Gastroesophageal sphincter (tissue), 4 donors: Measurements from ENCODE around the gene ZSWIM7. TPM values are rescaled to one million over a fixed set of nuclear protein-coding genes. Genes with fewer than 3 reads are reported as not detected.
"Not testable (repeated sequence)": the region's sequence is repeated elsewhere in the genome, so short reads cannot be mapped to it uniquely, and the experiment has no call there.

ENCODE experiments used
- ATAC-seq: fragments of 150-250 bp; one replicate; pipeline ENCODE4 v1.9.1; 2016; ENCODE audit warnings: mild to moderate bottlenecking, moderate library complexity
- H3K27ac ChIP-seq, 4 donors: fragments of 200-600 bp; sonication (generic) in 3 of 4; 1 replicate in 3 of 4; 2 replicates in 1 of 4; pipeline ENCODE4 v1.5.1; 2016 to 2019
- H3K27me3 ChIP-seq: fragments of 200-600 bp; sonication (generic); one replicate; pipeline ENCODE4 v1.5.1; 2019
- H3K36me3 ChIP-seq, 2 donors: fragments of 200-600 bp; sonication (generic); one replicate each; pipeline ENCODE4 v1.5.1; 2019; ENCODE audit warnings: control low read depth in 1 of 2
- H3K4me1 ChIP-seq, 3 donors: fragments of 200-600 bp; sonication (generic); 1 replicate in 2 of 3; 2 replicates in 1 of 3; pipeline ENCODE4 v1.5.1; 2016 to 2019; ENCODE audit warnings: control low read depth in 2 of 3
- H3K4me3 ChIP-seq, 2 donors: fragments of 200-600 bp; sonication (generic); one replicate each; pipeline ENCODE4 v1.5.1; 2019; ENCODE audit warnings: mild to moderate bottlenecking in 1 of 2, moderate library complexity in 1 of 2
- H3K9me3 ChIP-seq, 3 donors: fragments of 200-600 bp; sonication (generic); one replicate each; pipeline ENCODE4 v1.5.1; 2017 to 2019; ENCODE audit warnings: control low read depth in 2 of 3
- CTCF ChIP-seq, 4 experiments: fragments of 200-600 bp in 2 of 4; fragments of 450-650 bp in 2 of 4; sonication (generic) in 1 of 4; IDR thresholded peaks; one replicate each; pipeline ENCODE4 v1.5.1; 2017 to 2019; ENCODE audit warnings: antibody characterized with exemption in 4 of 4, mild to moderate bottlenecking in 2 of 4, moderate library complexity in 2 of 4
- EP300 ChIP-seq: sonication (generic); formaldehyde crosslinking; IDR thresholded peaks from one replicate; pipeline ENCODE4 v1.6.1; 2017; ENCODE audit warnings: antibody characterized with exemption, mild to moderate bottlenecking
- POLR2A ChIP-seq, 2 donors: fragments of 450-650 bp; IDR thresholded peaks; one replicate each; pipeline ENCODE4 v1.6.1; 2017; ENCODE audit warnings: antibody characterized with exemption in 2 of 2, mild to moderate bottlenecking in 2 of 2, moderate library complexity in 1 of 2
- POLR2AphosphoS5 ChIP-seq: sonication (generic); formaldehyde crosslinking; IDR thresholded peaks from one replicate; pipeline ENCODE4 v1.6.1; 2017; ENCODE audit warnings: antibody characterized with exemption
- WGBS, 2 donors: methylation state at CpG; one replicate each; pipeline ENCODE4 v1.1.5; 2018; ENCODE audit warnings: low coverage in 1 of 2; 5-methylcytosine and 5-hydroxymethylcytosine counted together
- total RNA-seq, 4 donors: library from RNA; depleted of rRNA; stranded (reverse); fragments of >200 nt; gene quantifications; one replicate each; pipeline ENCODE4 v1.1.0, GENCODE V29; 2016

ZSWIM7 gene
- total RNA-seq, 4 donors from 2014 or later: 12.1 to 32.4 (median 13.6) TPM

- H3K27me3 ChIP-seq: no peaks in the 10 kb centered on the region
- no peaks in the 10 kb centered on the region for H3K9me3 ChIP-seq
- 75 to 100% methylated on average over 3 to 5 of the region's 6 CpGs for WGBS, 2 donors
- TF ChIP-seq CTCF (IDR thresholded peaks at IDR 0.05): no peak
- TF ChIP-seq EP300: no peak
- TF ChIP-seq POLR2AphosphoS5: no peak
- TF ChIP-seq POLR2A (IDR thresholded peaks at IDR 0.05): no peak
- H3K36me3 ChIP-seq: peaks cover 0 to 36% of the 10 kb centered on the region in 2 donors
- H3K4me1 ChIP-seq: peaks cover 3 to 30% (median 8%) of the 10 kb centered on the region in 3 donors
- no peak overlapping the region for H3K27ac ChIP-seq
- no peak overlapping the region for H3K4me3 ChIP-seq
- ATAC-seq: no peak
Measured at GRCh38 chr17:15996322-15996721, 3.2 kb downstream of the ZSWIM7 start.

- no peak for ATAC-seq
- H3K4me1 ChIP-seq: no peaks in the 10 kb centered on the region
- H3K27ac ChIP-seq: no peak overlapping the region
- WGBS, 2 donors: 86 to 93% methylated on average over 3 to 5 of the region's 5 CpGs
- H3K4me3 ChIP-seq: no peak overlapping the region
- no peaks in the 10 kb centered on the region for H3K9me3 ChIP-seq
- no peaks in the 10 kb centered on the region for H3K27me3 ChIP-seq
- H3K36me3 ChIP-seq: peaks cover 0 to 89% of the 10 kb centered on the region in 2 donors
- TF ChIP-seq POLR2AphosphoS5: no peak
- no peak for TF ChIP-seq EP300
Measured at GRCh38 chr17:15981646-15982580, 17.6 kb downstream of the ZSWIM7 start.

GRCh38 chr17:15981208-15981607 is 18.3 kb downstream of the ZSWIM7 start:
- Histone ChIP-seq H3K27ac (no peak overlapping the region), H3K4me1 (no peaks in the 10 kb centered on the region), H3K9me3 (no peaks in the 10 kb centered on the region), H3K36me3 (peaks cover 0 to 89% of the 10 kb centered on the region in 2 donors), H3K4me3 (no peak overlapping the region), H3K27me3 (no peaks in the 10 kb centered on the region)
- 40 to 50% methylated on average over 1 to 2 of the region's 2 CpGs for whole genome bisulfite sequencing, 2 donors
- TF ChIP-seq POLR2A (IDR thresholded peaks at IDR 0.05) (no peak), CTCF (IDR thresholded peaks at IDR 0.05) (no peak), EP300 (no peak), POLR2AphosphoS5 (no peak)
- no peak for ATAC-seq

GRCh38 chr17:15979013-15979412 is 20.5 kb downstream of the ZSWIM7 start:
- H3K27ac ChIP-seq, H3K4me1 ChIP-seq, H3K27me3 ChIP-seq, H3K9me3 ChIP-seq, H3K4me3 ChIP-seq, ATAC-seq: not testable (repeated sequence)
- no CpG with 5 or more reads among the region's 4 CpGs for WGBS, 2 donors
- H3K36me3 ChIP-seq: peaks cover 0 to 77% of the 10 kb centered on the region in 2 donors

DNA sequence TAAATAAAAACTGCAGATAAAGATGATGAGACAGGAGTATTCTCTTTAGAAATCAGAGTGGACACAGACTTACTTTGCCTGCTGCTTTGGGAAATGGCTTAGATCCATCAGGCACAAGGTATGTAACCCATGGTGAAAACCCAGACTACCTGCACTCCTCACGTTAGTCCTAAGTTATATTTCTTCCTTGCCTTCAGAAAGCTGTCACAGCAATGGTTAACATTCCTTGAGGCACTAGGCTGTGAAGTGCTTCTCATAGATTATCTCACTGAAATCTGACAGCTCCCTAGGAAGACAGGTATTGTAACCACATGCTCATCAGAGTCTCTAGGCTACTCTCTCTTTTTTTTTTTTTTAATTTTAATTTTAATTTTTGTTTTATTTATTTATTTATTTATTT is 20.9 kb downstream of the ZSWIM7 start:
- H3K27ac ChIP-seq: no peak overlapping the region
- TF ChIP-seq EP300 (no peak), CTCF (IDR thresholded peaks at IDR 0.05) (no peak), POLR2A (IDR thresholded peaks at IDR 0.05) (no peak), POLR2AphosphoS5 (no peak)
- H3K27me3 ChIP-seq: no peaks in the 10 kb centered on the region
- H3K4me1 ChIP-seq: no peaks in the 10 kb centered on the region
- H3K9me3 ChIP-seq: no peaks in the 10 kb centered on the region
- no peak overlapping the region for H3K4me3 ChIP-seq
- 67 to 86% methylated on average over 1 of the region's 1 CpG for WGBS, 2 donors
- ATAC-seq: no peak
- peaks cover 0 to 73% of the 10 kb centered on the region in 2 donors for H3K36me3 ChIP-seq

DNA sequence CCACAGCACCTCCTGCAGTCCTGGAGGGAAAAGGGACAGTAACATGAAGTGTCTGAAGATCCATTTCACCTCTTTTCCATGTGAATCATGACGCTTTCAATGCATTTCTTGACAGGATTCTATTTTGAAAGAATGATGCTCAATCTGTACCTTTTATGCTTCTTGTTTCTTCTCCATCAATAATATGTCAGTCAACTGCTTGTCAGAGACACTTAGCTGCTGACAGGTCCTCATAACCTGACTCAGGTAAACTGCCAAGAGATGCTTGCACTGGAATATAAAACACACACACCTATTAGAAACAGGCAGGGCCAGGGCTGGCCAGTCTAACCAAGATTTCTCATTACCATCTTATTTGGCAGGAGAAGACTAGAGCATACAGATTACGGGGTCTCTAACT is 21.6 kb downstream of the ZSWIM7 start:
- no peaks in the 10 kb centered on the region for H3K4me1 ChIP-seq
- no peak overlapping the region for H3K4me3 ChIP-seq
- 100% methylated on average over 1 of the region's 2 CpGs; no CpG with 5 or more reads in 1 of the 2 donors for WGBS, 2 donors
- TF ChIP-seq POLR2A (IDR thresholded peaks at IDR 0.05) (no peak), EP300 (no peak), CTCF (IDR thresholded peaks at IDR 0.05) (no peak), POLR2AphosphoS5 (no peak)
- H3K9me3 ChIP-seq: no peaks in the 10 kb centered on the region
- no peak overlapping the region for H3K27ac ChIP-seq
- H3K27me3 ChIP-seq: no peaks in the 10 kb centered on the region
- peaks cover 0 to 67% of the 10 kb centered on the region in 2 donors for H3K36me3 ChIP-seq
- ATAC-seq: no peak
